ENCODE results near the gene SAXO1. TPM values are rescaled to one million over a fixed set of nuclear protein-coding genes. Genes with fewer than 3 reads are reported as not detected.
"Not testable (repeated sequence)": the region's sequence is repeated elsewhere in the genome, so short reads cannot be mapped to it uniquely, and the experiment has no call there.

Gene SAXO1
- total RNA-seq, 1 donor from 2014 or later: not detected

GRCh38 chr9:18936094-18936871 is 96.7 kb downstream of the SAXO1 start:
- Mint-ChIP-seq H3K36me3 (ENCODE audit: low read depth, unreplicated experiment) (no peaks in the 10 kb centered on the region), H3K27me3 (ENCODE audit: unreplicated experiment) (peaks cover 3% of the 10 kb centered on the region), H3K9me3 (ENCODE audit: unreplicated experiment) (no peaks in the 10 kb centered on the region), H3K27ac (ENCODE audit: unreplicated experiment) (no peak overlapping the region), H3K4me3 (ENCODE audit: unreplicated experiment) (no peak overlapping the region), H3K4me1 (ENCODE audit: unreplicated experiment) (no peaks in the 10 kb centered on the region)
- DNase-seq (ENCODE audit: low spot score): no peak
- TF ChIP-seq CTCF (IDR thresholded peaks at IDR 0.05; ENCODE audit: unreplicated experiment): no peak

GRCh38 chr9:18935541-18935940 is 97.5 kb downstream of the SAXO1 start:
- no peak overlapping the region for H3K4me3 Mint-ChIP-seq (ENCODE audit: unreplicated experiment)
- no peak for TF ChIP-seq CTCF (IDR thresholded peaks at IDR 0.05; ENCODE audit: unreplicated experiment)
- H3K27ac Mint-ChIP-seq (ENCODE audit: unreplicated experiment): no peak overlapping the region
- no peaks in the 10 kb centered on the region for H3K4me1 Mint-ChIP-seq (ENCODE audit: unreplicated experiment)
- H3K27me3 Mint-ChIP-seq (ENCODE audit: unreplicated experiment): peaks cover 3% of the 10 kb centered on the region
- no peaks in the 10 kb centered on the region for H3K9me3 Mint-ChIP-seq (ENCODE audit: unreplicated experiment)
- no peaks in the 10 kb centered on the region for H3K36me3 Mint-ChIP-seq (ENCODE audit: low read depth, unreplicated experiment)
- no peak for DNase-seq (ENCODE audit: low spot score)

GRCh38 chr9:18930611-18931010 is 102.4 kb downstream of the SAXO1 start:
- H3K27me3 Mint-ChIP-seq (ENCODE audit: unreplicated experiment); H3K9me3 Mint-ChIP-seq (ENCODE audit: unreplicated experiment); H3K36me3 Mint-ChIP-seq (ENCODE audit: low read depth, unreplicated experiment); H3K4me1 Mint-ChIP-seq (ENCODE audit: unreplicated experiment); H3K4me3 Mint-ChIP-seq (ENCODE audit: unreplicated experiment); H3K27ac Mint-ChIP-seq (ENCODE audit: unreplicated experiment); DNase-seq (ENCODE audit: low spot score): not testable (repeated sequence)

- DNase-seq (ENCODE audit: low spot score): no peak
- H3K27ac Mint-ChIP-seq (ENCODE audit: unreplicated experiment): no peak overlapping the region
- H3K4me1 Mint-ChIP-seq (ENCODE audit: unreplicated experiment): no peaks in the 10 kb centered on the region
- no peaks in the 10 kb centered on the region for H3K36me3 Mint-ChIP-seq (ENCODE audit: low read depth, unreplicated experiment)
- TF ChIP-seq CTCF (IDR thresholded peaks at IDR 0.05; ENCODE audit: unreplicated experiment): no peak
- no peaks in the 10 kb centered on the region for H3K27me3 Mint-ChIP-seq (ENCODE audit: unreplicated experiment)
- no peaks in the 10 kb centered on the region for H3K9me3 Mint-ChIP-seq (ENCODE audit: unreplicated experiment)
- no peak overlapping the region for H3K4me3 Mint-ChIP-seq (ENCODE audit: unreplicated experiment)
Measured at GRCh38 chr9:18928711-18929110, 104.3 kb downstream of the SAXO1 start.

- H3K4me3 Mint-ChIP-seq (ENCODE audit: unreplicated experiment): no peak overlapping the region
- no peak overlapping the region for H3K27ac Mint-ChIP-seq (ENCODE audit: unreplicated experiment)
- H3K27me3 Mint-ChIP-seq (ENCODE audit: unreplicated experiment): no peaks in the 10 kb centered on the region
- H3K9me3 Mint-ChIP-seq (ENCODE audit: unreplicated experiment): no peaks in the 10 kb centered on the region
- no peaks in the 10 kb centered on the region for H3K4me1 Mint-ChIP-seq (ENCODE audit: unreplicated experiment)
- no peaks in the 10 kb centered on the region for H3K36me3 Mint-ChIP-seq (ENCODE audit: low read depth, unreplicated experiment)
- TF ChIP-seq CTCF (IDR thresholded peaks at IDR 0.05; ENCODE audit: unreplicated experiment): no peak
- no peak for DNase-seq (ENCODE audit: low spot score)
Measured at GRCh38 chr9:18926513-18926912, 106.5 kb downstream of the SAXO1 start.

Data from endothelial cell (in vitro differentiated cells).